NCI-H1092 treated with DMSO at 0.1 percent for 48 hours (cell line): ENCODE results near the gene COL26A1.

Source experiments
- DNase-seq: peaks from one replicate; lab custom pipeline; 2025; lab: John Stamatoyannopoulos, UW

Gene COL26A1

GRCh38 chr7:101373812-101374614, 11.3 kb downstream of the COL26A1 start:
- DNase-seq, result no peak

GRCh38 chr7:101374990-101375389, 12.3 kb downstream of the COL26A1 start:
- DNase-seq, result no peak

- DNase-seq, result no peak
Observed at GRCh38 chr7:101376601-101377000, 13.9 kb downstream of the COL26A1 start.

GRCh38 chr7:101377189-101377736, 14.6 kb downstream of the COL26A1 start:
- no peak for DNase-seq

- no peak for DNase-seq
Observed at GRCh38 chr7:101378751-101379174, 16.1 kb downstream of the COL26A1 start.

GRCh38 chr7:101379302-101379701, 16.6 kb downstream of the COL26A1 start:
- DNase-seq, result no peak

GRCh38 chr7:101381549-101382111, 19.0 kb downstream of the COL26A1 start:
- DNase-seq, result no peak

- DNase-seq, result no peak
Observed at GRCh38 chr7:101382937-101383336, 20.3 kb downstream of the COL26A1 start.

GRCh38 chr7:101386177-101386557, 23.5 kb downstream of the COL26A1 start:
- DNase-seq, result no peak

GRCh38 chr7:101386558-101387231, 24.0 kb downstream of the COL26A1 start:
- DNase-seq, result no peak

GRCh38 chr7:101390901-101391301, 28.2 kb downstream of the COL26A1 start:
- DNase-seq, result no peak

GRCh38 chr7:101391991-101392390, 29.3 kb downstream of the COL26A1 start:
- DNase-seq, result no peak

GRCh38 chr7:101393865-101394264, 31.2 kb downstream of the COL26A1 start:
- DNase-seq, result no peak

- DNase-seq, result no peak
Observed at GRCh38 chr7:101395376-101395775, 32.7 kb downstream of the COL26A1 start.

GRCh38 chr7:101397243-101397642, 34.6 kb downstream of the COL26A1 start:
- DNase-seq, result no peak

- DNase-seq, result no peak
Observed at GRCh38 chr7:101397770-101398324, 35.2 kb downstream of the COL26A1 start.

- no peak for DNase-seq
Observed at GRCh38 chr7:101398396-101399289, 36.0 kb downstream of the COL26A1 start.

GRCh38 chr7:101399759-101400158, 37.1 kb downstream of the COL26A1 start:
- no peak for DNase-seq

- no peak for DNase-seq
Observed at GRCh38 chr7:101400751-101401150, 38.1 kb downstream of the COL26A1 start.

- DNase-seq, result no peak
Observed at GRCh38 chr7:101401390-101402080, 38.9 kb downstream of the COL26A1 start.
